ENCODE measurements around the gene RPS18.

The RPS18 gene

GRCh38 chr6:33254591-33254990 lies 17.3 kb upstream of the RPS18 start:
- no peak for TF ChIP-seq CTCF (IDR thresholded peaks at IDR 0.05)

GRCh38 chr6:33259032-33259431 lies 12.8 kb upstream of the RPS18 start:
- no peak for TF ChIP-seq CTCF (IDR thresholded peaks at IDR 0.05)

DNA sequence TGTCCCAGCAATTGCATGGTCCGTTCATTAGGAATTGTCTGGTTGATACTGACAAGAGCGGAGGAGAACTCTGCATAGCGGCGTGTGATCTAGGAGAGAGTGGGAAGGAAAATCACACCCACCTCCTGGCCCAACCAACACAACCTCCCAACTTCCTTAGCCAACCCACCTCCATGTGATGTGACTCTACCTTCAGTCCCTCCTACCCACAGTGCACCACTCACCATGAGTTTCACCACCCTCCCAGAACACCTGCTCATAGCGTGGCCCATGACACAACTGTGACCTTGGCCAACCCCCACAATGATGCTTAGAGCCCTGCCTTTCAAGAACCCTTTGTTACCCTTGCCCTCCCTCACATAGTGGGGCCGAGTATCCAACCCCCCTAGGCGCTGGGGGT lies 7.9 kb upstream of the RPS18 start:
- no peak for TF ChIP-seq CTCF (IDR thresholded peaks at IDR 0.05)

DNA sequence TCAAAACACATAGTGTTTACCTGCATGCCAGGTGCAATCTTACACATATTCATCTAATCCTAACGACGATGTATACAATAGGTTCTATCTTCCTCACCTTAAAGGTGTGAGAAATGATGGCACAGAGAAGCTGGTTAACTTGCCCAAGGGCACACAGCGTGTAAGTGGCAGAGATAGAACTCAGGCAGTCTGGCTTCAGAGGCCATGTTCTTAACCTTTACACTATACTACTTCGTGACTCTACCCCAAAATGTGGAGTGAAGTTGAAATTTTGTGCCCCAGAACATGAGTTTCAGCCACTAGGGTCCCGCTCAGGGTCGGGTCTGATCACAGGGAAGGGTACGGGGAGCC lies 783 bp upstream of the RPS18 start:
- no peak for TF ChIP-seq CTCF (IDR thresholded peaks at IDR 0.05)

GRCh38 chr6:33272275-33273128 lies 627 bp downstream of the RPS18 start:
- TF ChIP-seq CTCF (IDR thresholded peaks at IDR 0.05) = no peak

DNA sequence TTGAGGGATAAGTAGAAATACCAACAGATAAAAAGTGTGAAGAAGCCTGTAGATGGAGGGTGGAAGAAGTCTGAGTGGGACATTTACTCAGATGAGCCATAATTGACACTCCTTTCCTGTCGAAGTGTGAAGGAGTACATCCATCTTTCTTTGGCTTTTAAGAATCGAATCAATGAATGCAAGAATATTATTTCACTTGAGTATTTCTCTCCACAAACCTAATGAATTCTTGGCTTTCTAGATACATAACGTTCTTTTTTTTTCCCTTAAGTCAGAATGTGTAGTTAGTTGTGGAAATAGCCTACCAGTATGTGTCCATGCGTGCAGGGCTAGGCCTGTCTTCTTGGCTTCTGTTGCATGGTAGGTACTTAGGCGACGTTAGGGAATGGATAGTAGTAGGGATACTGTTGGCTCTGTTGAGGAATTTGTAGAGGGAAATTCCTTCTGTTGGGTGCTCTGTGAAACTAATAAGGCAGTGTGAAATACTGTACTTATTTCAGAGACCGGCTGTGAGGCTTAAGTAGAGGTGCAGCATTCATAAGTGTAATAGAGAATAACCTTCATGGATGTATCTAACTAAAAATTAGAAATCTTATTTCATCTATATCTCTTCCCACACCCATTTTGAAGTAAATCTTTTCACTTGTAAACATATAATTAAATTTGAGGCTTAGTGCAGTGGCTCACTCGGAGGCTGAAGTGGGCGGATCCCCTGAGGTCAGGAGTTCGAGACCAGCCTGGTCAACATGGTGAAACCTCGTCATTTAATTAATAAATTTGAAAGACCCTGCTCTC lies 1.5 kb downstream of the RPS18 start:
- TF ChIP-seq CTCF (IDR thresholded peaks at IDR 0.05) = no peak

DNA sequence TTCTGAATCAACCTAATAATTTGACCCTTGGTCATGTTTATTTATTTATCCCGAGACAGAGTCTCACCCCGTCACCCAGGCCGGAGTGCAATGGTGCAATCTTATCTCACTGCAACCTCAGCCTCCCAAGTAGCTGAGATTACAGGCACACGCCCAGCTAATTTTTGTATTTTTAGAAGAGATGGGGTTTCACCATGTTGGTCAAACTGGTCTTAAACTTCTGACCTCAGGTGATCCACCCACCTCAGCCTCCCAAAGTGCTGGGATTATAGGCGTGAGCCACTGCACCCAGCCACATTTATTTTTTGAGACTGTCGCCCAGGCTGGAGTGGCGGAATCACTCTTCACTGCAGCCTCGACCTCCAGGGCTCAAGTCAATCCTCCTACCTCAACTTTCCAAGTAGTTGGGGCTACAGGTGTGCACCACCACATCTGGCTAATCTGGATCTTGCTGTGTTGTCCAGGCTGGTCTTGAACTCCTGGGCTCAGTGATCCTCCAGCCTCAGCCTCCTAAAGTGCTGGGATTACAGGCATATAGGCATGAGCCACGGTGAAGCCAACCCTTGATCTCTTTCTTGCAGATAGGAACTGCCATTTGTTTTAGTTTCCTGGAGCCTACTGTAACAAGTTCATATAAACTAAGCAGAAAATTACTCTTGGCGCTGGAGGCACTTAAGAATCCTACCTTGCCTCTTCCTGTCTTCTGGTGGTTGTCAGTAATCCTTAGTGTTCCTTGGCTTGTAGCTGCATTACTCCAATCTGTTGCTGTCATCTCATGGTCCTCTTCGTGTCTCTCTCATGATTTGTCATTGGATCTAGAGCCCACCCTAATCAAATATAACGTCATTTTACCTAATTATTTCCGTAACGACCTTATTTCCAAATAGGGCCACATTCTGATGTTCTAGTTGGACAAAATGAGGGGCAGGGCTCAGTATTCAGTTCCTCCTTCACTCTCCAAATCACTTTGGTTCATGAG lies 2.3 kb downstream of the RPS18 start:
- no peak for TF ChIP-seq CTCF (IDR thresholded peaks at IDR 0.05)

Data from LNCAP (cell line).